ENCODE data around the gene DHX57. TPM values are rescaled to one million over a fixed set of nuclear protein-coding genes. Genes with fewer than 3 reads are reported as not detected.

The DHX57 gene
- total RNA-seq, 1 donor: 28.9 TPM

DNA sequence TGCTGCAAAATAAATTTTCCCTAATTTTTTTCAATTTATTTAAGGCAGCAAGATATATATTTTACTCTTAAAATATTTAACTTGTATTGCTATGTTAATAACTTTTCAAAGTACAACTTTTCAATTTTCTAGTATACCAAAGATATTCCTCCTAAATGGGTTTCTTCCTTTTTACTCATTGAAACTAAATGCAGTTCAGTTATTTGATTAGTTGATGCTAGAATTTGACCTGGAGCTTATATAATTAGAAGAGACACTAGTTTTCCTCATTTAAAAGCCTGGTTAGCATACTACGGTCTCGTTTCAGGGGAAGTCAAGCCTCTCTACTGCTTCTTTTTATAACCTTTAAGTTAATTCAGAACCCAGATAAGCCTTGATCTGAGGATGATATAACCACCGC is 13.8 kb upstream of the DHX57 start, which contains the start of gene ARHGEF33:
TSS of gene ARHGEF33 (plus strand) at position 301 of the 400 bp plus-strand sequence. CDS start 29,573 bp downstream, outside the sequence.
- H3K4me3 ChIP-seq (ENCODE audit: low read depth, low read length): no peak within 1 kb of the TSS
- TF ChIP-seq, protein P1, sequence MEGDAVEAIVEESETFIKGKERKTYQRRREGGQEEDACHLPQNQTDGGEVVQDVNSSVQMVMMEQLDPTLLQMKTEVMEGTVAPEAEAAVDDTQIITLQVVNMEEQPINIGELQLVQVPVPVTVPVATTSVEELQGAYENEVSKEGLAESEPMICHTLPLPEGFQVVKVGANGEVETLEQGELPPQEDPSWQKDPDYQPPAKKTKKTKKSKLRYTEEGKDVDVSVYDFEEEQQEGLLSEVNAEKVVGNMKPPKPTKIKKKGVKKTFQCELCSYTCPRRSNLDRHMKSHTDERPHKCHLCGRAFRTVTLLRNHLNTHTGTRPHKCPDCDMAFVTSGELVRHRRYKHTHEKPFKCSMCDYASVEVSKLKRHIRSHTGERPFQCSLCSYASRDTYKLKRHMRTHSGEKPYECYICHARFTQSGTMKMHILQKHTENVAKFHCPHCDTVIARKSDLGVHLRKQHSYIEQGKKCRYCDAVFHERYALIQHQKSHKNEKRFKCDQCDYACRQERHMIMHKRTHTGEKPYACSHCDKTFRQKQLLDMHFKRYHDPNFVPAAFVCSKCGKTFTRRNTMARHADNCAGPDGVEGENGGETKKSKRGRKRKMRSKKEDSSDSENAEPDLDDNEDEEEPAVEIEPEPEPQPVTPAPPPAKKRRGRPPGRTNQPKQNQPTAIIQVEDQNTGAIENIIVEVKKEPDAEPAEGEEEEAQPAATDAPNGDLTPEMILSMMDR (IDR thresholded peaks at IDR 0.05; ENCODE audit: insufficient read depth, low read depth, low read length): no peak
- no peak for DNase-seq (ENCODE audit: low read depth)

- no peak for DNase-seq (ENCODE audit: low read depth)
- TF ChIP-seq, protein P1 (IDR thresholded peaks at IDR 0.05; ENCODE audit: insufficient read depth, low read depth, low read length): no peak
- H3K4me3 ChIP-seq (ENCODE audit: low read depth, low read length): no peak overlapping the region
Observed at GRCh38 chr2:38889045-38889444, 13.3 kb upstream of the DHX57 start.

GRCh38 chr2:38887902-38888554 is 12.3 kb upstream of the DHX57 start:
- H3K4me3 ChIP-seq (ENCODE audit: low read depth, low read length): no peak overlapping the region
- TF ChIP-seq, protein P1 (IDR thresholded peaks at IDR 0.05; ENCODE audit: insufficient read depth, low read depth, low read length): no peak
- DNase-seq (ENCODE audit: low read depth): no peak

- TF ChIP-seq, protein P1 (IDR thresholded peaks at IDR 0.05; ENCODE audit: insufficient read depth, low read depth, low read length): no peak
- no peak for DNase-seq (ENCODE audit: low read depth)
Observed at GRCh38 chr2:38887347-38887746, 11.6 kb upstream of the DHX57 start.

GRCh38 chr2:38886063-38886462 is 10.3 kb upstream of the DHX57 start:
- DNase-seq (ENCODE audit: low read depth): no peak
- H3K4me3 ChIP-seq (ENCODE audit: low read depth, low read length): no peak overlapping the region
- TF ChIP-seq, protein P1 (IDR thresholded peaks at IDR 0.05; ENCODE audit: insufficient read depth, low read depth, low read length): no peak

More at GRCh38 chr2:38887347-38887746, 11.6 kb upstream of the DHX57 start:
- no peak overlapping the region for H3K4me3 ChIP-seq (ENCODE audit: low read depth, low read length)

GRCh38 chr2:38876407-38876806 is 673 bp upstream of the DHX57 start:
- peak; percentile 2 for DNase-seq (ENCODE audit: low read depth)
- H3K4me3 ChIP-seq (ENCODE audit: low read depth, low read length): peak overlapping the region; percentile 71
- TF ChIP-seq, protein P1 (IDR thresholded peaks at IDR 0.05; ENCODE audit: insufficient read depth, low read depth, low read length): no peak

DNA sequence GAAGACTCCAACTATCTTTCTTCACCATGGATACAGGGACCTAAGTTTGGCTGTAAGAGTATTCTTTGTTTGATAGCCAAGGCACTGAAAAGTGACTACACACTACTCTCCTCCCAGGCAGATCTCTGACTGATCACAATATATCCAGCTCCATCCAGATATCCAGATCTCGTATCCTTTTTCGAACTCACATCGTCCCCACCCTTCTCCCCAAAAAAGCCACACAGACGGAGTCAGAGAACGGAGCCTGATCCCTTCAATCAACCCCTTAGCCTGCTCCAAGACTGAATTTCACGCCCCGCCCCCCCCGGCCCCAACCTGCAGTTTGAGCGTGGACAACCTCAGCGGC is 533 bp downstream of the DHX57 start:
- no peak for DNase-seq (ENCODE audit: low read depth)
- H3K4me3 ChIP-seq (ENCODE audit: low read depth, low read length): peak overlapping the region; percentile 71
- TF ChIP-seq, protein P1 (IDR thresholded peaks at IDR 0.05; ENCODE audit: insufficient read depth, low read depth, low read length): no peak

Data from fibroblast of villous mesenchyme (primary cell).